ENCODE measurements around the gene ZNF862.

GRCh38 chr7:149887311-149887710 lies 49.1 kb downstream of the ZNF862 start:
- TF ChIP-seq POLR2A (IDR thresholded peaks at IDR 0.05; ENCODE audit: extremely low read depth, insufficient read length) (no peak), CTCF (IDR thresholded peaks at IDR 0.05; ENCODE audit: low read depth, low read length) (no peak)
